GM12801 (cell line): ENCODE data around the gene NELFB.

Experiments used
- TF ChIP-seq, protein P1 (sequence below): IDR thresholded peaks from one replicate; pipeline ENCODE4 v1.5.1; 2011; ENCODE audit warnings: control low read depth; ENCODE audit not compliant: insufficient read length; ENCODE audit errors: extremely low read depth

Gene NELFB

DNA sequence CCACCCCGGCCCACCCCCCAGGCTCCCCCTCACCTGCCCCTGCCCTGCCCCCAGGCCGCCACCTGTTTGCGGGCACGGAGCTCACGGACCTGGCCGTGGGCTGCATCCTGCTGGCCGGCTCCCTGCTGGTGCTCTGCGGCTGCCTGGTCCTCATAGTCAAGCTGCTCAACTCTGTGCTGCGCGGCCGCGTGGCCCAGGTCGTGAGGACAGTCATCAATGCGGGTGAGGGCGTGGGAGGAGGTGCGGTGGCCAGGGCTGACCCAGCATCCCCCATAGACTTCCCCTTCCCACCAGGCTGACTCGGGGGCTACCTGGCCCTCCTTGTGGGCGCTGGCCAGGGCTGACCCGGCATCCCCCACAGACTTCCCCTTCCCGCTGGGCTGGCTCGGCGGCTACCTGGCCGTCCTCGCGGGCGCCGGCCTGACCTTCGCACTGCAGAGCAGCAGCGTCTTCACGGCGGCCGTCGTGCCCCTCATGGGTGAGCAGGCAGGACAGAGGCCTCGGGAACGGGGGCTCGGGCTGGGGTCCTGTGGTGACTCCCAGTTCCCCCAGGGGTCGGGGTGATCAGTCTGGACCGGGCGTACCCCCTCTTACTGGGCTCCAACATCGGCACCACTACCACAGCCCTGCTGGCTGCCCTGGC, 21.0 kb upstream of the NELFB start:
- TF ChIP-seq, protein P1, sequence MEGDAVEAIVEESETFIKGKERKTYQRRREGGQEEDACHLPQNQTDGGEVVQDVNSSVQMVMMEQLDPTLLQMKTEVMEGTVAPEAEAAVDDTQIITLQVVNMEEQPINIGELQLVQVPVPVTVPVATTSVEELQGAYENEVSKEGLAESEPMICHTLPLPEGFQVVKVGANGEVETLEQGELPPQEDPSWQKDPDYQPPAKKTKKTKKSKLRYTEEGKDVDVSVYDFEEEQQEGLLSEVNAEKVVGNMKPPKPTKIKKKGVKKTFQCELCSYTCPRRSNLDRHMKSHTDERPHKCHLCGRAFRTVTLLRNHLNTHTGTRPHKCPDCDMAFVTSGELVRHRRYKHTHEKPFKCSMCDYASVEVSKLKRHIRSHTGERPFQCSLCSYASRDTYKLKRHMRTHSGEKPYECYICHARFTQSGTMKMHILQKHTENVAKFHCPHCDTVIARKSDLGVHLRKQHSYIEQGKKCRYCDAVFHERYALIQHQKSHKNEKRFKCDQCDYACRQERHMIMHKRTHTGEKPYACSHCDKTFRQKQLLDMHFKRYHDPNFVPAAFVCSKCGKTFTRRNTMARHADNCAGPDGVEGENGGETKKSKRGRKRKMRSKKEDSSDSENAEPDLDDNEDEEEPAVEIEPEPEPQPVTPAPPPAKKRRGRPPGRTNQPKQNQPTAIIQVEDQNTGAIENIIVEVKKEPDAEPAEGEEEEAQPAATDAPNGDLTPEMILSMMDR: no peak

DNA sequence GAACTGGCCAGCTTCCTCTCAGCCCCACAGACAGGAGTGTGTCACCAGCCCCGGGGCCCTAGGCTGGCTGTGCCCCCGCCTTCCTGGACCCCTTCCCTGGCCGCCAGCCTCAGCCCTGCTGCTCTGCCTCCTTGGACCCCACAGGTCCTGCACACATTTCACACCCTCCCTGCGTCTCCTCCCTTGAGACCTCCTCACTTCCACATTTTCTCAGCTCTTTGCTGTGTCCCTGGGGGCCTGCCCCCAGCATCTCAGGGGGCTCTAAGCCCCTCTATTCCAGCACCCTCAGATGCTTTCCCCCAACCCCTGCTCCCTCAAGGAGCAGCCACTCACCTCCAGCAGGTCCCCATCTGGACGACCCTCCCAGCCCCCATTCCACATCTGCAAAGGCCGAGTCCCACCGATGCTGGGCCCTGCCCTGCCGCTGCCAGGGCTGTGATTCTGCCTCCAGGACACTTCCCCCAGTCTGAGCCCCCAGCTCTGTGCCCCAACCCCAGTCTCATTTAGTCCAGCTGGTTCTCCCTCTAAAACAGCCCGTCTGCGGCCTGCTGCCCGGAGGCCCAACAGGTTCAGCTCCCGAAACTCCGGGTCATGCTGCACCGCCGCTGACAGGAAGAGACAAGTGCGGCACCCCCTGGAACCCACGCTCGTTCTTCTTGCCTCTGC, 20.2 kb upstream of the NELFB start:
- TF ChIP-seq, protein P1: no peak

DNA sequence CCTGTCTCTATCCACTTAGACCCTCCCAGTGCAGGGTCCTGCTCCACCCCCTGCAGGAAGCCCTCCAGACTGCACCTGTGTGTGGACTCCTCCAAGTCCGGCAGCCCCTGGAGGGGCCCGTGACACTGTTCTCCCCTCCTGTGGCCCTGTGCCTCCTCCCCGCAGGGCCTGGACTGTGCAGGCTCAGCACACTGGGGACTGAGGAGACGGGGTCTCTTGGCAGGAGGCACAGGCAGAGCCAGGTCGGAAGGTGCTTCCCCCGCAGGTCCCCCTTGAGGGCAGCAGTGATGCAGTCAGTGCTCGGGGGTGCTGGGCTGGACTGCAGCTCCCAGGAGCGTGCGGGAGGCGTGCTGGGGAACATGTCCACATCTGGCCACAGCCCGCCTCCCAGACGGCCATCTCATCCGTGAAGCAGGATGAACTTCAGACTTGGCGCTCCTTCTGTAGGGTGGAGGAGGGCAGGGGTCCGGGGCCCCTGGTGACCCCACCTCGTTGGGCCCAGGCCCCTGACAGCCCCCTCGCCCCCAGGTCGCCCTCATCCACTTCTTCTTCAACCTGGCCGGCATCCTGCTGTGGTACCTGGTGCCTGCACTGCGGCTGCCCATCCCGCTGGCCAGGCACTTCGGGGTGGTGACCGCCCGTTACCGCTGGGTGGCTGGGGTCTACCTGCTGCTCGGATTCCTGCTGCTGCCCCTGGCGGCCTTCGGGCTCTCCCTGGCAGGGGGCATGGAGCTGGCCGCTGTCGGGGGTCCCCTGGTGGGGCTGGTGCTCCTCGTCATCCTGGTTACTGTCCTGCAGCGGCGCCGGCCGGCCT, 19.5 kb upstream of the NELFB start:
- TF ChIP-seq, protein P1: no peak

DNA sequence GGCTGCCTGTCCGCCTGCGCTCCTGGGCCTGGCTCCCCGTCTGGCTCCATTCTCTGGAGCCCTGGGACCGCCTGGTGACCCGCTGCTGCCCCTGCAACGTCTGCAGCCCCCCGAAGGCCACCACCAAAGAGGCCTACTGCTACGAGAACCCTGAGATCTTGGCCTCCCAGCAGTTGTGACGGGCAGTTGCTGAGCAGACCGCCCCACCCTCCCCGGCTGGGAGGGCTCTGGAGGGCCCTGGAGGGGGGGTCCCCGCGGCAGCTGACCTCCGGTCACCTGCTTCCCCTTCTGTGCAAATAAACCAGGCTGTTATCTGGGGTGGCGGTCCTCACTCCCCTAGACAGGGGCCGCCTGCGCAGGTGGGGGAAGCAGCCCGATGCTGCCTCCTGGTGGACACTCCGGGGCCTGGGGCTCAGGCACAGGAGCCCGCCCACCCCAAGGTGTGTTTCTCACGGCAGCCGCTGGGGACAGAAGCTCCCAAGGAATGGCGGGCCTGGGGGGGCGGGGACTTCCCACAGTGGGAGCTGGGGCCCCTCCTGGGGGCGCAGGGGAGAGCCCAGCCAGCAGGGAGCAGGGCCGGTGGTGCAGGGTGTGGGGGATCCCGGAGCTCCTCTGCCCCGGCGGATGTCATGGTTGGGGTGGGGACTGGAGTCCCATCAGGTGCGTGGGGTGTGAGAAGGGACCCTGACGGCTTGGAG, 18.7 kb upstream of the NELFB start:
- TF ChIP-seq, protein P1: no peak

DNA sequence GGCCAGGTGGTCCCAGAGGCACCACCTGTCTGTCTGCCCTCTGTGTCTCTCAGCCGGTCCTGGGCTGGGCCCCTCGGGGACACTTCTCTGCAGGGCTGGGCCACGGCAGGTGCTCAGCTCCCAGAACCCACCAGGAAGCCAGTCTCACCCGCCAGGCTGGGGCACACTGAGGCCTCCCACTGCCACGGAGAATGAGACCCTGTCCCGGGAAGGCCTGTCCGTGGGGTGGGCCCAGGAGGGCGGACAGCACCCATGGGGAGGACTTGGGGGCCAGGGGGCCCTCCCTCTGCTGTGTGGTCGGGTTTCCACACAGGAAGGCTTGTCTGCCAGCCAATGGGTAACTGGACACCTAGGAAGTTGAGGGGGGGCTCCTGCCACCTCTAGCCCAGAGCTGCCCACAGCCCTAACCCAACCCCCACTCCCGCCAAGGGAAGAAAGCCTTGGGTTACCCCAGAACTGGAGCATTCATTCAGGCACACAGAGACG, 18.1 kb upstream of the NELFB start:
- TF ChIP-seq, protein P1: no peak

DNA sequence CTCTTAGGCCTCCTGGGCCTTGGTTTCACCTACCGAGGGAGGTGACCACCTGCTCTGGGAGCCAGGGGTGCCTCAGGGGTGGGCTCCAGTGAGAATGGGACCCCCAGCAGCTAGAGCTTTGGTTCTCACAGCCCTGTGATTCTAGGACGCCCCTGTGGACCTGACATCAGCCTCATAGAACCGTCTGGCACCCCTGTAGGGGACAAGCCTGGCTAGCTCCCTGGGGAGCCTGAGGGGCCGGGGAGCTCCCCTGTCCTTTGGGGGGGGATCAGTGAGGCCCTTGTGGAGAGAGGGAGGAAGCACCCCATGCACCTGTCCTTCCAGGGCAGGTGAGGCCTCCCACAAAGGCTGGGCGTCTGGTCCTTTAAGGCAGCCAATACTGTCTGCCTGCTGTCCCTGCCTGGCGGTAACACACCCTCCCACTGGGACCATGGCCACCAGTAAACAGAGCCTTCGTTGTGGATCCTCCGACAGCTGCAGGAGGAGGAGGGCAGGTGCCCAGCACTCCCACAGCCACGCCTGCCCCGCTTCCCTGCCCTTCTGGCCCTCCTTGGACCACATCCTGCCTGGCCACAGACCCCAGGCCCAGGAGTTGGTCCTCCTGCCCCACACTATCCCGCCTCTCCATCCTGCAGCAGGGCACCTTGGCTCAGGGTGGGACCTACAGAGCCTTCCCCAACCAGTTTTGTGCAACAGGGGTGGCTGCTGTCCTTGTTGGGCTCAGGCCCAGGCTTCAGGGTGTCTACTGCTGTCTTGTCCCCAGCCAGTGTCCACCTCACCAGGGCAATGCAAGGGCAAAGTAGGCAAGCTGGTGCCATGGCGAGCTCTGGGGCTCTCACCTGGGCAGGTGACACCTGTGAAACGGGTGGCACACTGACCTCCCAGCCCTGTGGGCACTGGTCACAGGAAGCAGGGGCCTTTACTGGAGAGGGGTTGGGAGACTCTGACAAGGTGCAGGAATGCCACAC, 17.1 kb upstream of the NELFB start:
- TF ChIP-seq, protein P1: no peak
